GM23338 (cell line): ENCODE measurements around the gene SLC25A11.

Source experiments
- CREB1 ChIP-seq: fragments of 250-450 bp; sonication (Bioruptor Pico); IDR thresholded peaks from 2 replicates; pipeline ENCODE4 v1.5.0; 2020; ENCODE audit warnings: low read depth, mild to moderate bottlenecking, moderate library complexity
- JUNB ChIP-seq: IDR thresholded peaks from one replicate; pipeline ENCODE4 v1.6.1; 2016; ENCODE audit warnings: antibody characterized with exemption; ENCODE audit not compliant: unreplicated experiment
- TF ChIP-seq, protein P1 (sequence below), 2 experiments: fragments of 200-600 bp in 1 of 2; sonication (generic) in 1 of 2; conservative IDR thresholded peaks; 2 replicates each; pipeline versions ENCODE4 v1.5.1 to v1.6.1; 2016 to 2017; ENCODE audit warnings: antibody characterized with exemption in 2 of 2, low read depth in 2 of 2, mild to moderate bottlenecking in 2 of 2, moderate library complexity in 1 of 2

DNA sequence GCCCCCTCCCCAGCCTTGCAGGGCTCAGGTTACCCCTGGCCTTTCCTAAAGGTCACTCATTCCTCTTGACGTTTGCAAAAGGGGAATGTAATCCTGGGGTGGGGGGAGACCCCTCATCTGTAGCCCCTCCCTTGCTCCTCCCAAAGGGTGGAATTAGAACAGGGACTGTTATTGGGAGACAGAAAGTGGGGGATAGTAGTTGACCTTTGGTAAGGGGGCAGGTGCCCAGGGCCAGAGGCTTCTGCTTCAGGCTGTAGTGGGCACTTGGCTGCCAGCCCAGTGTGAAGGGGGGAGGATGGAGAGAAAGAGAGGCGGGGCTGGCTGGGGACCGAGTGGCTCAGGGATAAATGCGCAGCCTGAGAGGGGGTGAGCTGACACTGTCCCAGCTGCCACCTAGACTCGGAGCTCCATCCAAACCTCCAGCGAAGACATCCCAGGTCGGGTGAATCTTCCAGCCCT lies 10.9 kb upstream of the SLC25A11 start, which contains the start of gene ENO3:
- TF ChIP-seq, protein P1, sequence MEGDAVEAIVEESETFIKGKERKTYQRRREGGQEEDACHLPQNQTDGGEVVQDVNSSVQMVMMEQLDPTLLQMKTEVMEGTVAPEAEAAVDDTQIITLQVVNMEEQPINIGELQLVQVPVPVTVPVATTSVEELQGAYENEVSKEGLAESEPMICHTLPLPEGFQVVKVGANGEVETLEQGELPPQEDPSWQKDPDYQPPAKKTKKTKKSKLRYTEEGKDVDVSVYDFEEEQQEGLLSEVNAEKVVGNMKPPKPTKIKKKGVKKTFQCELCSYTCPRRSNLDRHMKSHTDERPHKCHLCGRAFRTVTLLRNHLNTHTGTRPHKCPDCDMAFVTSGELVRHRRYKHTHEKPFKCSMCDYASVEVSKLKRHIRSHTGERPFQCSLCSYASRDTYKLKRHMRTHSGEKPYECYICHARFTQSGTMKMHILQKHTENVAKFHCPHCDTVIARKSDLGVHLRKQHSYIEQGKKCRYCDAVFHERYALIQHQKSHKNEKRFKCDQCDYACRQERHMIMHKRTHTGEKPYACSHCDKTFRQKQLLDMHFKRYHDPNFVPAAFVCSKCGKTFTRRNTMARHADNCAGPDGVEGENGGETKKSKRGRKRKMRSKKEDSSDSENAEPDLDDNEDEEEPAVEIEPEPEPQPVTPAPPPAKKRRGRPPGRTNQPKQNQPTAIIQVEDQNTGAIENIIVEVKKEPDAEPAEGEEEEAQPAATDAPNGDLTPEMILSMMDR (conservative IDR thresholded peaks at IDR 0.05; ENCODE audit: low read depth in 2 of 2), result no peak
- TF ChIP-seq JUNB, result no peak
- TF ChIP-seq CREB1, result no peak
